Peyer's patch (tissue), 4 donors: ENCODE measurements around the gene OPA1.

ENCODE experiments used
- CTCF ChIP-seq, 6 experiments: fragments of 450-650 bp in 4 of 6; fragments of 200-600 bp in 2 of 6; sonication (generic) in 1 of 6; IDR thresholded peaks; one replicate each; pipeline ENCODE4 v1.5.1; 2017 to 2019; ENCODE audit warnings: antibody characterized with exemption in 6 of 6, mild to moderate bottlenecking in 3 of 6, moderate library complexity in 1 of 6
- POLR2A ChIP-seq, 2 donors: fragments of 450-650 bp; IDR thresholded peaks; one replicate each; pipeline ENCODE4 v1.5.1; 2017; ENCODE audit warnings: antibody characterized with exemption in 2 of 2, mild to moderate bottlenecking in 2 of 2, moderate library complexity in 2 of 2

- no peak for TF ChIP-seq POLR2A (IDR thresholded peaks at IDR 0.05)
- no peak for TF ChIP-seq CTCF (IDR thresholded peaks at IDR 0.05)
Observed at GRCh38 chr3:193719735-193720134, 126.7 kb downstream of the OPA1 start.
